ENCODE measurements around the gene ZNF740. TPM values are rescaled to one million over a fixed set of nuclear protein-coding genes. Genes with fewer than 3 reads are reported as not detected.

The ZNF740 gene
- total and polyA plus RNA-seq, 2 of the 8 experiments (the other 6 are each of a cell fraction or from before 2014, with no cell fraction given), result 8.2 to 40.0 TPM

DNA sequence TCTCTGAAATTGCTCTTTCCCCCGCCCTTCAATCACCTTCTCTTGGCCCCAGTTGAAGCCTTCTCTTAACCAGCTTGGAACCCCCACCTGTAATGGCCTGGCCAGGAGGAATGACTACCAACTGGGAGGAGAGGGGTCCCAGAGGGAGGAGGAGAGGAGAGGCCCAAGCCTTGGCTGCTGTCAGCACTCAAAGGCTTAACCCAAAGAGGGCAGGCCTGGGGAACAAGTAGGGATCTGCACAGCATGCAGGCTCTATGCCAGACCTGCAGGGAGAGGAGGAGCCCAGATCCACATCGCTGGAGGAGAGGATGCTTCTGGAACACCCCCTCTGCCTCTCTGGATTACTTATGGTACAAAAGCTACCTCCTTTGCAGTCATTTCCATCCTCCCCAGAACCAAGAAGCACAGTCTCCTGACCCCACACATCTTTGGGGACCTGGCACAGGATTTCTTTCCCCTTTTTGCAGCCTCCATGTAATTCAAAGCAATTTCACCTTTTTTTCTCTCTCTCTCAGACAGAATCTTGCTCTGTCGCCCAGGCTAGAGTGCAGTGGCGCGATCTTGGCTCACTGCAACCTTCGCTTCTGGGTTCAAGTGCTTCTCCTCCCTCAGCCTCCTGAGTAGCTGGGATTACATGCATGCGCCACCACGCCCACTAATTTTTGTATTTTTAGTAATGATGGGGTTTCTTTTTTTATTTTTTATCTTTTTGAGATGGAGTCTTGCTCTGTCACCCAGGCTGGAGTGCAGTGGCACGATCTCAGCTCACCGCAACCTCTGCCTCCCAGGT lies 45.3 kb downstream of the ZNF740 start:
- Histone ChIP-seq H3K79me1 (ENCODE audit: low read depth, low read length) (no peaks in the 10 kb centered on the region), H2BK5ac (ENCODE audit: low read depth, low read length) (peak overlapping the region; percentile 91), H3K23ac (ENCODE audit: insufficient read length) (no peak overlapping the region), H4K8ac (ENCODE audit: extremely low read depth, insufficient read depth, low read length) (no peak overlapping the region), H2BK15ac (ENCODE audit: low read length) (0 out of 2 replicates have a peak overlapping the region, but pooled peaks have one; percentile 46), H3K4me1 (replicated peaks in 1 of 4; ENCODE audit: control insufficient read depth in 3 of 4, insufficient read depth in 4 of 4, low read length in 3 of 4) (peaks cover 35 to 59% (median 41%) of the 10 kb centered on the region in 4 experiments), H3K23me2 (ENCODE audit: low read depth, low read length) (peaks cover 8% of the 10 kb centered on the region), H3K14ac (ENCODE audit: insufficient read length) (no peak overlapping the region), H3K27me3 (replicated peaks in 1 of 4; ENCODE audit: control insufficient read depth in 3 of 4, extremely low read depth in 1 of 4, insufficient read depth in 3 of 4, low read length in 3 of 4) (no peaks in the 10 kb centered on the region), H4K5ac (ENCODE audit: insufficient read length, low read depth, low read length) (no peak overlapping the region), H3K9me3 (ENCODE audit: insufficient read depth in 2 of 2, low read depth in 1 of 2, low read length in 1 of 2) (no peaks in the 10 kb centered on the region), H3K4ac (replicated peaks; ENCODE audit: insufficient read length, low read depth, low read length) (no peak overlapping the region), H3K27ac (ENCODE audit: low read depth, low read length) (no peak overlapping the region), H4K20me1 (replicated peaks in 1 of 2; ENCODE audit: control insufficient read depth in 1 of 2, insufficient read depth in 2 of 2, low read length in 2 of 2) (no peaks in the 10 kb centered on the region), H3K18ac (ENCODE audit: extremely low read depth, low read length) (0 out of 2 replicates have a peak overlapping the region, but pooled peaks have one; percentile 13), H2AFZ (ENCODE audit: low read length) (no peak overlapping the region), H4K91ac (replicated peaks; ENCODE audit: insufficient read length, low read length) (no peak overlapping the region), H3K79me2 (ENCODE audit: control insufficient read depth in 1 of 2, insufficient read depth in 2 of 2, low read length in 2 of 2) (peaks cover 0 to 7% of the 10 kb centered on the region in 2 experiments; a peak in 1 of 4 replicates), H3K9ac (replicated peaks in 1 of 4; ENCODE audit: extremely low read depth in 1 of 4, low read depth in 3 of 4, low read length in 3 of 4) (no peak overlapping the region), H3K4me3 (ENCODE audit: extremely low read depth in 1 of 4, insufficient read depth in 2 of 4, low read depth in 3 of 4, low read length in 4 of 4) (no peak overlapping the region), H2AK5ac (ENCODE audit: low read depth, low read length) (peak overlapping the region; percentile 94; the same call in 1 of the 2 replicates), H3K4me2 (ENCODE audit: insufficient read depth in 1 of 2, low read depth in 2 of 2, low read length in 2 of 2) (peak overlapping the region in 1 of 2 experiments; percentile 100; a peak in 2 of 4 replicates), H3K36me3 (ENCODE audit: control insufficient read depth in 2 of 4, insufficient read depth in 4 of 4, low read length in 3 of 4) (no peaks in the 10 kb centered on the region; a peak in 1 of 8 replicates), H2BK120ac (replicated peaks; ENCODE audit: low read depth, low read length) (no peak overlapping the region), H3K56ac (replicated peaks; ENCODE audit: insufficient read length, low read depth, low read length) (no peak overlapping the region), H2BK20ac (ENCODE audit: low read length) (no peak overlapping the region; the same call in 1 of the 2 replicates), H2BK12ac (ENCODE audit: low read depth, low read length) (peak overlapping the region; percentile 99; the same call in 1 of the 2 replicates)
- 87% methylated on average over 9 of the region's 10 CpGs; no CpG with 5 or more reads in 1 of the 2 experiments for WGBS, 2 experiments (ENCODE audit: extremely low coverage in 1 of 2, insufficient coverage in 1 of 2, insufficient read length in 1 of 2, insufficient replicate concordance in 2 of 2, low coverage in 1 of 2, low lambda C conversion rate in 2 of 2, missing lambda C conversion rate in 1 of 2)
- DNase-seq (ENCODE audit: low read depth in 1 of 2, low spot score in 2 of 2), result no peak
- ChIA-PET CTCF (ENCODE audit: partially characterized antibody) (interaction anchor here (0.7 to 21.6 kb wide), 13 partner anchors 10 to 50 kb away, joined by 3 to 654 read pairs (median 5); partner anchors contain the start of gene ESPL1), POLR2A (ENCODE audit: partially characterized antibody) (interaction anchor here (0.9 to 13.6 kb wide), 6 partner anchors 3 to 65 kb away, joined by 3 to 151 read pairs (median 5); partner anchors contain the start of gene RARG)
- FAIRE-seq, result no peak
- TF ChIP-seq RAD21 (IDR thresholded peaks at IDR 0.05 in 1 of 2, conservative IDR thresholded peaks at IDR 0.05 in 1 of 2; ENCODE audit: low read depth in 2 of 2, low read length in 2 of 2) (no peak; a peak in 1 of 4 replicates), SP1 (IDR thresholded peaks at IDR 0.05; ENCODE audit: low read depth, low read length) (no peak), EP300 (IDR thresholded peaks at IDR 0.05; ENCODE audit: borderline replicate concordance in 1 of 2, low read depth in 2 of 2, low read length in 2 of 2) (no peak), TEAD4 (IDR thresholded peaks at IDR 0.05; ENCODE audit: low read depth, low read length) (no peak), CTBP2 (IDR thresholded peaks at IDR 0.05; ENCODE audit: borderline replicate concordance, insufficient read depth, insufficient read length, low read length) (no peak), RFX5 (IDR thresholded peaks at IDR 0.05; ENCODE audit: borderline replicate concordance, low read depth, low read length) (no peak), USF2 (IDR thresholded peaks at IDR 0.05; ENCODE audit: low read length) (no peak), CBX5 (IDR thresholded peaks at IDR 0.05; ENCODE audit: low read depth, low read length) (no peak), RBBP5 (IDR thresholded peaks at IDR 0.05; ENCODE audit: borderline replicate concordance, low read depth, low read length) (no peak)
